ENCODE measurements around the gene SHOC2. TPM values are rescaled to one million over a fixed set of nuclear protein-coding genes. Genes with fewer than 3 reads are reported as not detected.
A peak's percentile ranks its signal among the peaks of the same experiment; 100 is the strongest.

The SHOC2 gene
- 20.3 TPM for total RNA-seq

GRCh38 chr10:110919349-110919931 is at the start of gene SHOC2:
Gene SHOC2 (plus strand): TSS chr10:110919604. CDS start chr10:110964359, 44,755 bp downstream.
- DNase-seq (ENCODE audit: low spot score) (peak; percentile 99), ATAC-seq (peak; percentile 53)

- DNase-seq (ENCODE audit: low spot score) (no peak), ATAC-seq (no peak)
These were observed 48.5 kb upstream of the SHOC2 start for GRCh38 chr10:110870823-110871297.

GRCh38 chr10:110871298-110872084 is 47.9 kb upstream of the SHOC2 start, which contains the start of gene PDCD4:
Gene PDCD4 (plus strand): TSS chr10:110871928. CDS start chr10:110876028, 4,100 bp downstream.
- DNase-seq (ENCODE audit: low spot score) (peak; percentile 99), ATAC-seq (peak; percentile 90)

GRCh38 chr10:110872145-110872983 is 47.0 kb upstream of the SHOC2 start:
- DNase-seq (ENCODE audit: low spot score) (peak; percentile 74), ATAC-seq (peak; percentile 73)

GRCh38 chr10:110872984-110873923 is 46.1 kb upstream of the SHOC2 start:
- ATAC-seq = no peak
- DNase-seq (ENCODE audit: low spot score) = no peak

GRCh38 chr10:110873951-110874350 is 45.5 kb upstream of the SHOC2 start:
- no peak for ATAC-seq
- DNase-seq (ENCODE audit: low spot score) = no peak

- DNase-seq (ENCODE audit: low spot score) (no peak), ATAC-seq (no peak)
These were observed 43.4 kb upstream of the SHOC2 start for GRCh38 chr10:110876000-110876399.

GRCh38 chr10:110876788-110877187 is 42.6 kb upstream of the SHOC2 start:
- no peak for ATAC-seq
- no peak for DNase-seq (ENCODE audit: low spot score)

GRCh38 chr10:110880012-110880411 is 39.4 kb upstream of the SHOC2 start:
- ATAC-seq (no peak), DNase-seq (ENCODE audit: low spot score) (no peak)

- ATAC-seq = peak; percentile 67
These were observed 38.2 kb upstream of the SHOC2 start for GRCh38 chr10:110881247-110881646.

GRCh38 chr10:110881905-110882304 is 37.5 kb upstream of the SHOC2 start:
- no peak for DNase-seq (ENCODE audit: low spot score)
- ATAC-seq = no peak

More at GRCh38 chr10:110881247-110881646, 38.2 kb upstream of the SHOC2 start:
- no peak for DNase-seq (ENCODE audit: low spot score)

GRCh38 chr10:110883924-110884323 is 35.5 kb upstream of the SHOC2 start:
- ATAC-seq = no peak
- DNase-seq (ENCODE audit: low spot score) = no peak

- ATAC-seq (no peak), DNase-seq (ENCODE audit: low spot score) (no peak)
These were observed 33.3 kb upstream of the SHOC2 start for GRCh38 chr10:110885932-110886674.

GRCh38 chr10:110887560-110887959 is 31.8 kb upstream of the SHOC2 start:
- ATAC-seq = no peak
- DNase-seq (ENCODE audit: low spot score) = no peak

- ATAC-seq = no peak
These were observed 26.7 kb upstream of the SHOC2 start for GRCh38 chr10:110892602-110893288.

GRCh38 chr10:110893559-110894179 is 25.7 kb upstream of the SHOC2 start:
- DNase-seq (ENCODE audit: low spot score) (no peak), ATAC-seq (peak; percentile 88)

More at GRCh38 chr10:110892602-110893288, 26.7 kb upstream of the SHOC2 start:
- DNase-seq (ENCODE audit: low spot score) = no peak

GRCh38 chr10:110897184-110897583 is 22.2 kb upstream of the SHOC2 start:
- ATAC-seq = peak; percentile 90
- peak; percentile 72 for DNase-seq (ENCODE audit: low spot score)

- ATAC-seq (no peak), DNase-seq (ENCODE audit: low spot score) (no peak)
These were observed 21.0 kb upstream of the SHOC2 start for GRCh38 chr10:110898391-110898790.
